Bronchial epithelial cell (primary cell): ENCODE results near the gene MTA3. TPM values are rescaled to one million over a fixed set of nuclear protein-coding genes. Genes with fewer than 3 reads are reported as not detected.

Source experiments
- DNase-seq: peaks from one replicate; pipeline ENCODE4 v3.0.0-alpha.2; 2010; ENCODE audit warnings: low read depth
- FAIRE-seq: peaks from 2 replicates; lab custom pipeline; 2011; peaks lifted over from hg19 to GRCh38; lab: Jason Lieb, UNC
- H3K27me3 ChIP-seq: 2 replicates; pipeline ENCODE4 v1.5.1; 2011; ENCODE audit warnings: low read length; ENCODE audit not compliant: control insufficient read depth, insufficient read depth
- H3K36me3 ChIP-seq: 2 replicates; pipeline ENCODE4 v1.5.1; 2011; ENCODE audit warnings: low read length; ENCODE audit not compliant: control insufficient read depth, insufficient read depth
- H3K4me3 ChIP-seq: 2 replicates; pipeline ENCODE4 v1.5.1; 2011; ENCODE audit warnings: mild to moderate bottlenecking, low read depth, low read length, control low read depth
- total RNA-seq: library from RNA; depleted of rRNA; stranded (reverse); fragments of >200 nt; gene quantifications from 2 replicates; pipeline ENCODE4 v1.2.1, GENCODE V29; 2014
- TF ChIP-seq, protein P1 (sequence below): IDR thresholded peaks from 2 replicates; pipeline ENCODE4 v1.5.1; 2011; ENCODE audit warnings: mild to moderate bottlenecking, moderate library complexity, low read length, control low read depth, inconsistent platforms; ENCODE audit not compliant: insufficient read depth, severe bottlenecking

Gene MTA3
- total RNA-seq, 1 donor from 2014 or later = 18.2 TPM

DNA sequence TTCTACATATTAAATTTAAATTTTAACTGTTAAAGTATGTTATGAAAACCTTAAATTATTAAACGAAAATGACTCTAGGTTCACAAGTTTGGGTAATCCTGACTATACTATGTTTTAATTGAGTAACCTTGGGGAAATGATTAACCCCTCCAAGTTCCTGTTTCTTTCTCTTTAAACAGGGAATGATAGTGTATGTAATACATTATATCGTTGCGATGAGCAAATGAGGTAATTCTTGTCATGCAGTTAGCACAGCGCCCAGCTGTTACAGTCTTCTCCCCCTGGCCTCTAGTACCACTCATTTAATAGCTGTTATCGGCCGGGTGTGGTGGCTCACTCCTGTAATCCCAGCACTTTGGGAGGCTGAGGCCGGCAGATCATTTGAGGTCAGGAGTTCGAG lies 80.4 kb downstream of the MTA3 start:
- Histone ChIP-seq H3K36me3 (peaks cover 3% of the 10 kb centered on the region), H3K4me3 (no peak overlapping the region), H3K27me3 (no peaks in the 10 kb centered on the region)
- TF ChIP-seq, protein P1, sequence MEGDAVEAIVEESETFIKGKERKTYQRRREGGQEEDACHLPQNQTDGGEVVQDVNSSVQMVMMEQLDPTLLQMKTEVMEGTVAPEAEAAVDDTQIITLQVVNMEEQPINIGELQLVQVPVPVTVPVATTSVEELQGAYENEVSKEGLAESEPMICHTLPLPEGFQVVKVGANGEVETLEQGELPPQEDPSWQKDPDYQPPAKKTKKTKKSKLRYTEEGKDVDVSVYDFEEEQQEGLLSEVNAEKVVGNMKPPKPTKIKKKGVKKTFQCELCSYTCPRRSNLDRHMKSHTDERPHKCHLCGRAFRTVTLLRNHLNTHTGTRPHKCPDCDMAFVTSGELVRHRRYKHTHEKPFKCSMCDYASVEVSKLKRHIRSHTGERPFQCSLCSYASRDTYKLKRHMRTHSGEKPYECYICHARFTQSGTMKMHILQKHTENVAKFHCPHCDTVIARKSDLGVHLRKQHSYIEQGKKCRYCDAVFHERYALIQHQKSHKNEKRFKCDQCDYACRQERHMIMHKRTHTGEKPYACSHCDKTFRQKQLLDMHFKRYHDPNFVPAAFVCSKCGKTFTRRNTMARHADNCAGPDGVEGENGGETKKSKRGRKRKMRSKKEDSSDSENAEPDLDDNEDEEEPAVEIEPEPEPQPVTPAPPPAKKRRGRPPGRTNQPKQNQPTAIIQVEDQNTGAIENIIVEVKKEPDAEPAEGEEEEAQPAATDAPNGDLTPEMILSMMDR = no peak
- DNase-seq = no peak
- no peak for FAIRE-seq

- FAIRE-seq (no peak), DNase-seq (no peak)
These were observed 82.6 kb downstream of the MTA3 start for GRCh38 chr2:42651057-42651456.

GRCh38 chr2:42652086-42652485 lies 83.7 kb downstream of the MTA3 start:
- no peaks in the 10 kb centered on the region for H3K27me3 ChIP-seq

More at GRCh38 chr2:42651057-42651456, 82.6 kb downstream of the MTA3 start:
- Histone ChIP-seq H3K27me3 (no peaks in the 10 kb centered on the region), H3K4me3 (no peak overlapping the region), H3K36me3 (no peaks in the 10 kb centered on the region)
- TF ChIP-seq, protein P1 = no peak

GRCh38 chr2:42653039-42653438 lies 84.6 kb downstream of the MTA3 start:
- H3K4me3 ChIP-seq = no peak overlapping the region
- peaks cover 1% of the 10 kb centered on the region for H3K36me3 ChIP-seq
- no peaks in the 10 kb centered on the region for H3K27me3 ChIP-seq
- FAIRE-seq = no peak
- TF ChIP-seq, protein P1 = no peak
- no peak for DNase-seq

More at GRCh38 chr2:42652086-42652485, 83.7 kb downstream of the MTA3 start:
- DNase-seq (no peak), FAIRE-seq (no peak)
- no peak overlapping the region for H3K4me3 ChIP-seq
- TF ChIP-seq, protein P1 = no peak
- peaks cover 1% of the 10 kb centered on the region for H3K36me3 ChIP-seq

- Histone ChIP-seq H3K27me3 (no peaks in the 10 kb centered on the region), H3K4me3 (no peak overlapping the region), H3K36me3 (peaks cover 1% of the 10 kb centered on the region)
- TF ChIP-seq, protein P1 = no peak
- FAIRE-seq = no peak
- DNase-seq = no peak
These were observed 85.5 kb downstream of the MTA3 start for GRCh38 chr2:42653908-42654445.

- H3K36me3 ChIP-seq = peaks cover 1% of the 10 kb centered on the region
- TF ChIP-seq, protein P1 = no peak
- no peak for FAIRE-seq
These were observed 89.9 kb downstream of the MTA3 start for GRCh38 chr2:42658306-42658705.

More at GRCh38 chr2:42658306-42658705, 89.9 kb downstream of the MTA3 start:
- no peak for DNase-seq
- Histone ChIP-seq H3K4me3 (no peak overlapping the region), H3K27me3 (no peaks in the 10 kb centered on the region)
